Suprapubic skin (tissue), 3 donors: ENCODE measurements around the gene HOXB5.

Experiments
- POLR2AphosphoS5 ChIP-seq, 3 donors: sonication (generic); formaldehyde crosslinking; IDR thresholded peaks; one replicate each; pipeline ENCODE4 v1.6.1; 2017; ENCODE audit warnings: antibody characterized with exemption in 3 of 3
- TF ChIP-seq, protein P1 (sequence below), 2 donors: fragments of 200-600 bp in 1 of 2; fragments of 450-650 bp in 1 of 2; sonication (generic) in 1 of 2; IDR thresholded peaks; one replicate each; pipeline ENCODE4 v1.5.1; 2016 to 2019; ENCODE audit warnings: antibody characterized with exemption in 2 of 2, mild to moderate bottlenecking in 1 of 2, moderate library complexity in 1 of 2

DNA sequence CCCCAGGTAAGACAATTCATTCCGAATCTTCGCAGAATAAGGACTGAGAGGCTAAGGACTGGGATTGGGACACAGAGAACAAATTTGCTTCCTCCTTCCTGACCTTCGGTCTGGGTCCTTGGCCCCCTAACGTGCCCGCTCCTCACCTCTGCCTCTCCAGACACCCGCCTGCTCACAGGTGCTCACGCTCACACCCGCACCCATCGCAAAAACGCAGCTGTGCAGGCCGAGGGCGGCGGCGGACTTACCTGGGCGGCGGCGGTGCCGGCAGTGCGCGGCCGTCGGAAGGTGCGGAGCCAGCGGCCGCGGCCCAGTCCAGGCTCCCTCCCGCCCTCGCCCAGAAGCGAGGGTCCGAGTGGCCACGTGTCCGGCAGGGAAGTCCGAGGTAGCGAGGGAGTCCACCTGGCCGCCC lies 39.7 kb upstream of the HOXB5 start:
- TF ChIP-seq, protein P1, sequence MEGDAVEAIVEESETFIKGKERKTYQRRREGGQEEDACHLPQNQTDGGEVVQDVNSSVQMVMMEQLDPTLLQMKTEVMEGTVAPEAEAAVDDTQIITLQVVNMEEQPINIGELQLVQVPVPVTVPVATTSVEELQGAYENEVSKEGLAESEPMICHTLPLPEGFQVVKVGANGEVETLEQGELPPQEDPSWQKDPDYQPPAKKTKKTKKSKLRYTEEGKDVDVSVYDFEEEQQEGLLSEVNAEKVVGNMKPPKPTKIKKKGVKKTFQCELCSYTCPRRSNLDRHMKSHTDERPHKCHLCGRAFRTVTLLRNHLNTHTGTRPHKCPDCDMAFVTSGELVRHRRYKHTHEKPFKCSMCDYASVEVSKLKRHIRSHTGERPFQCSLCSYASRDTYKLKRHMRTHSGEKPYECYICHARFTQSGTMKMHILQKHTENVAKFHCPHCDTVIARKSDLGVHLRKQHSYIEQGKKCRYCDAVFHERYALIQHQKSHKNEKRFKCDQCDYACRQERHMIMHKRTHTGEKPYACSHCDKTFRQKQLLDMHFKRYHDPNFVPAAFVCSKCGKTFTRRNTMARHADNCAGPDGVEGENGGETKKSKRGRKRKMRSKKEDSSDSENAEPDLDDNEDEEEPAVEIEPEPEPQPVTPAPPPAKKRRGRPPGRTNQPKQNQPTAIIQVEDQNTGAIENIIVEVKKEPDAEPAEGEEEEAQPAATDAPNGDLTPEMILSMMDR (IDR thresholded peaks at IDR 0.05) = no peak
- TF ChIP-seq POLR2AphosphoS5 (IDR thresholded peaks at IDR 0.05) = no peak
